SK-N-MC (cell line): ENCODE measurements around the gene MAMDC4.

Experiments
- EZH2 ChIP-seq: fragments of 200-600 bp; sonication (generic); IDR thresholded peaks from one replicate; pipeline ENCODE4 v1.6.1; 2017; ENCODE audit warnings: antibody characterized with exemption
- FOXP2 ChIP-seq: optimal IDR thresholded peaks from 2 replicates; pipeline ENCODE3; 2011; ENCODE audit warnings: mild to moderate bottlenecking, moderate library complexity; ENCODE audit not compliant: insufficient read depth; ENCODE audit errors: extremely low read length, control extremely low read depth
- POLR2AphosphoS5 ChIP-seq: IDR thresholded peaks from 2 replicates; pipeline ENCODE4 v1.6.1; 2012; ENCODE audit warnings: mild to moderate bottlenecking, low read depth, low read length, borderline replicate concordance

DNA sequence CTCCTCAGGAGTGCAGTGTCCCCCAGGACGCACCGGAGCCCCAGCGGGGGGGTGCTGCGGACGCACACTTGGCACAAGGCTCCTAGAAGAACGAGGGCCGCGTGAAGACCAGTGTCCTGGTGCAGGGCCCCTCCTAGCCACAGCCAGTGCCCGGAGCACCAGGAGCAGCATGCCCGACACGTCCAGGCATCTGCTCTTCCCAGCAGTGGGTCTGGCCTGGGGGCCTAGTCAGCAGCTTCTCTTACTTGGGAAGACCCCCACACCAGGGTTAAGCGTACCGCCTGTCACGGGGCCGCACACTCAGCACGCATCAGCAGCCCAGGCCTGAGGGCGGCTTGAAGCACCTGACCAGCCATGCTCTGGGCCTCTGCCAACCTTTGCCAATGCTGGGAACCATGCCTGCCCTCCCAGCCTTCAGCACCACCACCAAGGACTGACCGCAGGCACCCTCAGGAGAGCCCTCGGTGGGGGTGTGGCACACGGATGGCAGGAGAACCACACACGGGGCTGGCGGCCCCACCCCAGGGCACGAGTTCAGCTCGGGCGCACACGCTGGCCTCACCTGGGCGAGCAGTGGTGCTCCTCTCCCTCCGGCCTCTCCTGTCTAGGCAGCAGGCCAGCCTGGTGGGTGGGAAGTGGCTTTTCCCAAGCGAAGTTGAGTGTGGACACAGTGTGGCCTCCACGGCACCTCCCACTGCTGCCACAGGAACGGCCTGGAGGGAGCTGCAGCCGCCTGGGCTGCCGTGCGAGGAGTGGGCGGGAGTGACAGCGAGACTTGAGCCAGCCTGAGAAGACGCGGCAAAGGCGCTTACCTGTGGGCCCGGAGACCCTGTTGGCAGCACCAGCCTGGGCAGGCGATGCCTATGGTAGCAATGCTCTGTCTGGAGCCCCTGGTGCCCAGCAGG is 21.9 kb upstream of the MAMDC4 start:
- no peak for TF ChIP-seq EZH2
- no peak for TF ChIP-seq POLR2AphosphoS5
- TF ChIP-seq FOXP2: no peak
